Measurements from ENCODE around the gene KIAA1958. TPM values are rescaled to one million over a fixed set of nuclear protein-coding genes. Genes with fewer than 3 reads are reported as not detected.
A peak's percentile ranks its signal among the peaks of the same experiment; 100 is the strongest.

The KIAA1958 gene
- total and polyA plus RNA-seq, 2 experiments from 2014 or later = 9.4 to 41.7 TPM

DNA sequence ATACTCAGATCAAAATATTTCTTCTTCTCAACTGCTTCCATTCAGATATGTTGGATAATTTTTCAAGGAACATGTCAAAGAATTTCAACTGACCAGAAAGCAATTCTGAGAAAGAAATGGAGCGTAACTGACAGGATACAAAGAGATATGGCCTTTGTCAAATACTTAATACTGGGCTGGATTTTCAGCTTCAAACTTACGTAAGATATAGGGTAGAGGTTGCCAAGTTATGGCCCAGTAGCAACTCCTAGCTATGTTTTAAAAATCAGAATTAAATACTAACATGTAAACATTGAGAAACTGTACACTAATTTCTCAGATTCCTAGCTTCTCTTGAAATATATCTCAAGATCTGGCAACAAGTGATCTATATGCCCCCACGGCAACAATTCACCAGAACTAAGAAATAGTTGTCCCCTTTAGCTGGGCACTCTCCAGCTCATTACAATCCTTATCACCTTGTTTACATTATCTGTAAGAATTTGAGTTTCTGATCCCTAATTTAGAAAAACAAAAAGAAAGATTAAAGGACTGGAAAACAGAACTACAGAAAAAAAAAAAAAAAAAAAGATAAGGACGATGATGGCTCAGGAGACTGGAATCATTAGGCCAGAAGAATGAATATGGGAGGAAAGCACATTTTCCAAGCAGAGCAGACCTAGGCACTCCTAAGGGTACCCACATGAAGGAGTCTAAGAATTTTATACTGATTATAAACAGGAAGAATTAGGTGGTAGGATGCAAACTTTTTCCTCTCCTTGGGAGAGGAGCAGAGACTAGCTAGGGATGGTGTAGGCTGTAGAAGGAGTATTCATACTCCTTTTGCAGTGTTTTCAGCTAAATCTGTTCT is 208.3 kb downstream of the KIAA1958 start:
- H3K27ac Mint-ChIP-seq = no peak overlapping the region
- Histone ChIP-seq H3K36me3 (ENCODE audit: insufficient read depth) (no peaks in the 10 kb centered on the region), H3K27ac (ENCODE audit: low read depth) (0 out of 2 replicates have a peak overlapping the region, but pooled peaks have one; percentile 13)

More for the DNA sequence above, 208.3 kb downstream of the KIAA1958 start:
- H3K4me3 Mint-ChIP-seq = no peak overlapping the region
- no peak overlapping the region for H3K4me2 ChIP-seq
- no peaks in the 10 kb centered on the region for H3K27me3 Mint-ChIP-seq (ENCODE audit: insufficient read depth, low read depth, poor library complexity)
- no peak overlapping the region for H2AFZ ChIP-seq
- ATAC-seq = no peak
- TF ChIP-seq EZH2 (IDR thresholded peaks at IDR 0.05; ENCODE audit: low read depth, unreplicated experiment) = no peak
- no peak for TF ChIP-seq ZNF114 (CRISPR knock-in tag; IDR thresholded peaks at IDR 0.05)
- no peak for TF ChIP-seq NANOG (IDR thresholded peaks at IDR 0.05; ENCODE audit: borderline replicate concordance)
- TF ChIP-seq STAT1 (IDR thresholded peaks at IDR 0.05; ENCODE audit: unreplicated experiment) = no peak
- TF ChIP-seq JUNB (IDR thresholded peaks at IDR 0.05; ENCODE audit: unreplicated experiment) = no peak
- no peak for TF ChIP-seq ZNF331 (CRISPR knock-in tag; IDR thresholded peaks at IDR 0.05; ENCODE audit: low read depth)
- no peak for TF ChIP-seq EZH2phosphoT487 (IDR thresholded peaks at IDR 0.05; ENCODE audit: unreplicated experiment)
- TF ChIP-seq, protein P1, sequence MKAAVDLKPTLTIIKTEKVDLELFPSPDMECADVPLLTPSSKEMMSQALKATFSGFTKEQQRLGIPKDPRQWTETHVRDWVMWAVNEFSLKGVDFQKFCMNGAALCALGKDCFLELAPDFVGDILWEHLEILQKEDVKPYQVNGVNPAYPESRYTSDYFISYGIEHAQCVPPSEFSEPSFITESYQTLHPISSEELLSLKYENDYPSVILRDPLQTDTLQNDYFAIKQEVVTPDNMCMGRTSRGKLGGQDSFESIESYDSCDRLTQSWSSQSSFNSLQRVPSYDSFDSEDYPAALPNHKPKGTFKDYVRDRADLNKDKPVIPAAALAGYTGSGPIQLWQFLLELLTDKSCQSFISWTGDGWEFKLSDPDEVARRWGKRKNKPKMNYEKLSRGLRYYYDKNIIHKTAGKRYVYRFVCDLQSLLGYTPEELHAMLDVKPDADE (IDR thresholded peaks at IDR 0.05) = no peak
- TF ChIP-seq, protein P2, sequence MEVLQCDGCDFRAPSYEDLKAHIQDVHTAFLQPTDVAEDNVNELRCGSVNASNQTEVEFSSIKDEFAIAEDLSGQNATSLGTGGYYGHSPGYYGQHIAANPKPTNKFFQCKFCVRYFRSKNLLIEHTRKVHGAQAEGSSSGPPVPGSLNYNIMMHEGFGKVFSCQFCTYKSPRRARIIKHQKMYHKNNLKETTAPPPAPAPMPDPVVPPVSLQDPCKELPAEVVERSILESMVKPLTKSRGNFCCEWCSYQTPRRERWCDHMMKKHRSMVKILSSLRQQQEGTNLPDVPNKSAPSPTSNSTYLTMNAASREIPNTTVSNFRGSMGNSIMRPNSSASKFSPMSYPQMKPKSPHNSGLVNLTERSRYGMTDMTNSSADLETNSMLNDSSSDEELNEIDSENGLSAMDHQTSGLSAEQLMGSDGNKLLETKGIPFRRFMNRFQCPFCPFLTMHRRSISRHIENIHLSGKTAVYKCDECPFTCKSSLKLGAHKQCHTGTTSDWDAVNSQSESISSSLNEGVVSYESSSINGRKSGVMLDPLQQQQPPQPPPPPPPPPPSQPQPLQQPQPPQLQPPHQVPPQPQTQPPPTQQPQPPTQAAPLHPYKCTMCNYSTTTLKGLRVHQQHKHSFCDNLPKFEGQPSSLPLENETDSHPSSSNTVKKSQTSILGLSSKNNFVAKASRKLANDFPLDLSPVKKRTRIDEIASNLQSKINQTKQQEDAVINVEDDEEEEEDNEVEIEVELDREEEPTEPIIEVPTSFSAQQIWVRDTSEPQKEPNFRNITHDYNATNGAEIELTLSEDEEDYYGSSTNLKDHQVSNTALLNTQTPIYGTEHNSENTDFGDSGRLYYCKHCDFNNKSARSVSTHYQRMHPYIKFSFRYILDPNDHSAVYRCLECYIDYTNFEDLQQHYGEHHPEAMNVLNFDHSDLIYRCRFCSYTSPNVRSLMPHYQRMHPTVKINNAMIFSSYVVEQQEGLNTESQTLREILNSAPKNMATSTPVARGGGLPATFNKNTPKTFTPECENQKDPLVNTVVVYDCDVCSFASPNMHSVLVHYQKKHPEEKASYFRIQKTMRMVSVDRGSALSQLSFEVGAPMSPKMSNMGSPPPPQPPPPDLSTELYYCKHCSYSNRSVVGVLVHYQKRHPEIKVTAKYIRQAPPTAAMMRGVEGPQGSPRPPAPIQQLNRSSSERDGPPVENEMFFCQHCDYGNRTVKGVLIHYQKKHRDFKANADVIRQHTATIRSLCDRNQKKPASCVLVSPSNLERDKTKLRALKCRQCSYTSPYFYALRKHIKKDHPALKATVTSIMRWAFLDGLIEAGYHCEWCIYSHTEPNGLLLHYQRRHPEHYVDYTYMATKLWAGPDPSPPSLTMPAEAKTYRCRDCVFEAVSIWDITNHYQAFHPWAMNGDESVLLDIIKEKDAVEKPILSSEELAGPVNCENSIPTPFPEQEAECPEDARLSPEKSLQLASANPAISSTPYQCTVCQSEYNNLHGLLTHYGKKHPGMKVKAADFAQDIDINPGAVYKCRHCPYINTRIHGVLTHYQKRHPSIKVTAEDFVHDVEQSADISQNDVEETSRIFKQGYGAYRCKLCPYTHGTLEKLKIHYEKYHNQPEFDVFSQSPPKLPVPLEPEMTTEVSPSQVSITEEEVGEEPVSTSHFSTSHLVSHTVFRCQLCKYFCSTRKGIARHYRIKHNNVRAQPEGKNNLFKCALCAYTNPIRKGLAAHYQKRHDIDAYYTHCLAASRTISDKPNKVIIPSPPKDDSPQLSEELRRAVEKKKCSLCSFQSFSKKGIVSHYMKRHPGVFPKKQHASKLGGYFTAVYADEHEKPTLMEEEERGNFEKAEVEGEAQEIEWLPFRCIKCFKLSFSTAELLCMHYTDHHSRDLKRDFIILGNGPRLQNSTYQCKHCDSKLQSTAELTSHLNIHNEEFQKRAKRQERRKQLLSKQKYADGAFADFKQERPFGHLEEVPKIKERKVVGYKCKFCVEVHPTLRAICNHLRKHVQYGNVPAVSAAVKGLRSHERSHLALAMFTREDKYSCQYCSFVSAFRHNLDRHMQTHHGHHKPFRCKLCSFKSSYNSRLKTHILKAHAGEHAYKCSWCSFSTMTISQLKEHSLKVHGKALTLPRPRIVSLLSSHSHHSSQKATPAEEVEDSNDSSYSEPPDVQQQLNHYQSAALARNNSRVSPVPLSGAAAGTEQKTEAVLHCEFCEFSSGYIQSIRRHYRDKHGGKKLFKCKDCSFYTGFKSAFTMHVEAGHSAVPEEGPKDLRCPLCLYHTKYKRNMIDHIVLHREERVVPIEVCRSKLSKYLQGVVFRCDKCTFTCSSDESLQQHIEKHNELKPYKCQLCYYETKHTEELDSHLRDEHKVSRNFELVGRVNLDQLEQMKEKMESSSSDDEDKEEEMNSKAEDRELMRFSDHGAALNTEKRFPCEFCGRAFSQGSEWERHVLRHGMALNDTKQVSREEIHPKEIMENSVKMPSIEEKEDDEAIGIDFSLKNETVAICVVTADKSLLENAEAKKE (CRISPR knock-in tag; IDR thresholded peaks at IDR 0.05) = no peak
- no peak for TF ChIP-seq POLR2AphosphoS5 (IDR thresholded peaks at IDR 0.05; ENCODE audit: low read depth)
- H3K9me3 Mint-ChIP-seq = no peaks in the 10 kb centered on the region
- H3K79me2 ChIP-seq (replicated peaks; ENCODE audit: insufficient read depth) = no peaks in the 10 kb centered on the region
- H3K9me2 ChIP-seq (ENCODE audit: insufficient read depth) = no peaks in the 10 kb centered on the region
- H4K20me1 ChIP-seq (replicated peaks; ENCODE audit: insufficient read depth) = no peaks in the 10 kb centered on the region; the same call in 1 of the 2 replicates
- no peaks in the 10 kb centered on the region for H3K27me3 ChIP-seq (ENCODE audit: insufficient read depth)
- no peaks in the 10 kb centered on the region for H3K4me1 ChIP-seq (ENCODE audit: insufficient read depth)
- H3F3A ChIP-seq (replicated peaks; ENCODE audit: low read depth) = no peaks in the 10 kb centered on the region
- H3K4me1 Mint-ChIP-seq = no peaks in the 10 kb centered on the region; the same call in 2 of the 3 replicates
- no peak for DNase-seq (ENCODE audit: low spot score)
- H3K4me3 ChIP-seq = no peak overlapping the region
- H3K36me3 Mint-ChIP-seq (ENCODE audit: low read depth) = peaks cover 37% of the 10 kb centered on the region
